Heart left ventricle (tissue), 13 donors: ENCODE results near the gene MMP12.
A peak's percentile ranks its signal among the peaks of the same experiment; 100 is the strongest.

Experiments
- POLR2A ChIP-seq, 2 donors: fragments of 450-650 bp; IDR thresholded peaks; one replicate each; pipeline ENCODE4 v1.6.1; 2017; ENCODE audit warnings: antibody characterized with exemption in 2 of 2, mild to moderate bottlenecking in 2 of 2, moderate library complexity in 2 of 2
- TF ChIP-seq, protein P1 (sequence below), 12 donors: fragments of 200-600 bp; sonication (generic) in 4 of 12; IDR thresholded peaks; one replicate each; pipeline versions ENCODE4 v1.5.0 to v1.8.0; 2018 to 2022; ENCODE audit warnings: antibody characterized with exemption in 12 of 12, mild to moderate bottlenecking in 5 of 12
- donor health status: ischemic (EF 13 %, LVEDD 7.1; RV severe dilation, severe dysfunction).
- donor health status: DM: no; HTN: yes; CAD: no.
- donor health status: DM: no; HTN: no; CAD: no.
- donor health status: ischemic (EF 25% LVEDD 6.9; RV normal size, moderate dysfunction).
- donor health status: ischemic (EF 25% LVEDD 5.7; RV mildly dilated, moderate dysfunction).
- donor health status: ischemic (EF 35%, LVEDD 5.7; RV mildly dilated, moderate dysfunction).
- donor health status: nonischemic (EF 11% LVEDD 7.7; RV severe dilation, severe dysfunction).
- donor health status: DM: yes; HTN: yes; CAD: no.
- donor health status: PGD.
- donor health status: ischemic (EF 29% LVEDD 5.4; RV normal size, mild dysfunction).
- donor health status: nonischemic (EF 23%, LVEDD 6.1; RV moderate dilation, normal function).

DNA sequence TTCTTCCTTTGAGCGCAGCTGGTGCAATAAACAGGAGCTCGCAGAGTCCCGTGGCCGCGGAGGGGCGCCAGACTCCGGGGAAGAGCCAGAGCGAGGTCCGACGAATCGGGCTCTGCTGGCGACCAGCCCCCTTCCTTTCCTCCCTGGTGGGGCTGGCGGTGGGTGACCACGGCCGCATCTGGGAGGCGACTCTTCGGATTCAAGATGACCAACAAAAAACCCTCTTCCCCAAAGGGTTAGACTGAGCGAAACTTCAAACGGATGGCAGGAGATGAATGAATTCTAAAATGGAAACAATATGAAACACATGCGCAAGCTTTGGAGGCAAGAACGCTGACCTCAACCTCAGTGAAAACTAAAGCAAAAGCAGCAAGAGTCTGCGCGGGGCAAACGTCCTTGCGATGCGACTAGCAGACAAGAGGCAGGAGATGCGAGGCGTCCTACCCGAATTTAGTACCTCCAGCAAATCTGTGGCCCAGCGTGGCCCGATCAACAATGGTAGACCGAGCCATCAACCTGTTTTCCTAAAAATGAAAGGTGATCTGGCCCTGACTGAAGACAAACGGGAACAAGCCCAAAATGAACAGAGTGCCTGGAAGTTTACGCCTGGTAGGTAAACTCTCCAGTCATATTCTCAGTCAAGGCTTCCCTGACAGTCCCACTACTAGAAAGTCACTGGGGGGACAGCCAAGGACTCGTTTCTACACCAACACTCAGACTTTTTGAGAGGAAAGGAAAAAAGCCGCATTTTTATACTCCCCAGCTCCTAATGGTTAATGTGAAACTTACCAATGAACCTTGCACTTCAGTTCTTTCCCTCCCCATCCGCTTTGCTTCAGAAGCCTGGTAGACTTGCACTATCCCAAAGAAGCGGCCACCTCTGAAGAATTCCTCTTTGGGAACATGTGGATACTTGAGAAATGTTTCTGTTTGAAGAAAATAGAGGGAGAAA lies 43.0 kb downstream of the MMP12 start:
- TF ChIP-seq, protein P1, sequence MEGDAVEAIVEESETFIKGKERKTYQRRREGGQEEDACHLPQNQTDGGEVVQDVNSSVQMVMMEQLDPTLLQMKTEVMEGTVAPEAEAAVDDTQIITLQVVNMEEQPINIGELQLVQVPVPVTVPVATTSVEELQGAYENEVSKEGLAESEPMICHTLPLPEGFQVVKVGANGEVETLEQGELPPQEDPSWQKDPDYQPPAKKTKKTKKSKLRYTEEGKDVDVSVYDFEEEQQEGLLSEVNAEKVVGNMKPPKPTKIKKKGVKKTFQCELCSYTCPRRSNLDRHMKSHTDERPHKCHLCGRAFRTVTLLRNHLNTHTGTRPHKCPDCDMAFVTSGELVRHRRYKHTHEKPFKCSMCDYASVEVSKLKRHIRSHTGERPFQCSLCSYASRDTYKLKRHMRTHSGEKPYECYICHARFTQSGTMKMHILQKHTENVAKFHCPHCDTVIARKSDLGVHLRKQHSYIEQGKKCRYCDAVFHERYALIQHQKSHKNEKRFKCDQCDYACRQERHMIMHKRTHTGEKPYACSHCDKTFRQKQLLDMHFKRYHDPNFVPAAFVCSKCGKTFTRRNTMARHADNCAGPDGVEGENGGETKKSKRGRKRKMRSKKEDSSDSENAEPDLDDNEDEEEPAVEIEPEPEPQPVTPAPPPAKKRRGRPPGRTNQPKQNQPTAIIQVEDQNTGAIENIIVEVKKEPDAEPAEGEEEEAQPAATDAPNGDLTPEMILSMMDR (IDR thresholded peaks at IDR 0.05) = peak in 8 of 12 donors; percentile 12 to 34 (median 19)
- TF ChIP-seq POLR2A (IDR thresholded peaks at IDR 0.05) = no peak
